ENCODE results near the gene RNF207. TPM values are rescaled to one million over a fixed set of nuclear protein-coding genes. Genes with fewer than 3 reads are reported as not detected.
A peak's percentile ranks its signal among the peaks of the same experiment; 100 is the strongest.

Gene RNF207
- total RNA-seq, 1 experiment from 2014 or later = 53.1 TPM

- TF ChIP-seq CTCF (conservative IDR thresholded peaks at IDR 0.05) (no peak), EZH2 (IDR thresholded peaks at IDR 0.05; ENCODE audit: low read depth) (no peak)
- Histone ChIP-seq H3K79me2 (ENCODE audit: low read depth) (peaks cover 25% of the 10 kb centered on the region), H3K4me2 (no peak overlapping the region), H3K36me3 (ENCODE audit: low read depth) (no peaks in the 10 kb centered on the region), H3K27ac (no peak overlapping the region), H3K4me3 (no peak overlapping the region), H3K9me2 (ENCODE audit: insufficient read depth) (no peaks in the 10 kb centered on the region), H3K4me1 (replicated peaks; ENCODE audit: insufficient read depth) (peaks cover 8% of the 10 kb centered on the region), H3K27me3 (ENCODE audit: insufficient read depth, low read depth) (no peaks in the 10 kb centered on the region), H3F3A (ENCODE audit: insufficient read depth, low read depth) (peaks cover 15% of the 10 kb centered on the region; the same call in 1 of the 2 replicates), H2AFZ (no peak overlapping the region), H3K9me3 (ENCODE audit: insufficient read depth, low read depth) (no peaks in the 10 kb centered on the region), H4K20me1 (ENCODE audit: insufficient read depth) (no peaks in the 10 kb centered on the region)
- intact Hi-C loops (cut with micrococcal nuclease; ENCODE audit: unreplicated experiment) = loop anchor here (10.0 kb wide), 1 partner anchor 49 kb away; the partner anchor contains the start of gene CHD5
- CTCF ChIA-PET = interaction anchor here (0.5 kb wide), 1 partner anchor 207 kb away, joined by 4 read pairs; no protein-coding TSS in a partner anchor
- POLR2A ChIA-PET (ENCODE audit: unreplicated experiment) = interaction anchor here (0.7 kb wide), 1 partner anchor 124 kb away, joined by 3 read pairs; no protein-coding TSS in a partner anchor
- BruUV-seq (replicated peaks) = no TSS peak
- DNase-seq = no peak
Observed at GRCh38 chr1:6233376-6233775, 27.5 kb downstream of the RNF207 start.

GRCh38 chr1:6234502-6235295 is 28.8 kb downstream of the RNF207 start:
- no peak overlapping the region for H2AFZ ChIP-seq
- peak overlapping the region; percentile 59 for H3K4me3 ChIP-seq
- no TSS peak for BruUV-seq (replicated peaks)
- ChIA-PET CTCF (interaction anchor here (0.7 to 1.3 kb wide), 3 partner anchors 10 to 30 kb away, joined by 4 to 5 read pairs (median 5); no protein-coding TSS in a partner anchor), POLR2A (ENCODE audit: unreplicated experiment) (interaction anchor here (0.5 kb wide), 1 partner anchor 119 kb away, joined by 3 read pairs; no protein-coding TSS in a partner anchor)
- TF ChIP-seq EZH2 (IDR thresholded peaks at IDR 0.05; ENCODE audit: low read depth) (no peak), CTCF (conservative IDR thresholded peaks at IDR 0.05) (no peak)
- no peaks in the 10 kb centered on the region for H3K27me3 ChIP-seq (ENCODE audit: insufficient read depth, low read depth)
- H3K79me2 ChIP-seq (ENCODE audit: low read depth) = peaks cover 25% of the 10 kb centered on the region
- H3K27ac ChIP-seq = peak overlapping the region; percentile 29; the same call in 1 of the 2 replicates
- peak overlapping the region; percentile 91 for H3K4me2 ChIP-seq
- no peaks in the 10 kb centered on the region for H3K9me2 ChIP-seq (ENCODE audit: insufficient read depth)
- H3K36me3 ChIP-seq (ENCODE audit: low read depth) = no peaks in the 10 kb centered on the region
- H3F3A ChIP-seq (ENCODE audit: insufficient read depth, low read depth) = peaks cover 15% of the 10 kb centered on the region; the same call in 1 of the 2 replicates
- H4K20me1 ChIP-seq (ENCODE audit: insufficient read depth) = no peaks in the 10 kb centered on the region
- peak; percentile 35 for DNase-seq
- peaks cover 8% of the 10 kb centered on the region for H3K4me1 ChIP-seq (replicated peaks; ENCODE audit: insufficient read depth)
- H3K9me3 ChIP-seq (ENCODE audit: insufficient read depth, low read depth) = no peaks in the 10 kb centered on the region
- intact Hi-C loops (cut with micrococcal nuclease; ENCODE audit: unreplicated experiment) = loop anchor here (1.0 to 10.0 kb wide), 5 partner anchors 8 to 242 kb away; partner anchors contain the start of genes CHD5 and NPHP4

- Histone ChIP-seq H3K9me2 (ENCODE audit: insufficient read depth) (no peaks in the 10 kb centered on the region), H4K20me1 (ENCODE audit: insufficient read depth) (no peaks in the 10 kb centered on the region), H2AFZ (peak overlapping the region; percentile 50; the same call in 1 of the 2 replicates), H3K27me3 (ENCODE audit: insufficient read depth, low read depth) (no peaks in the 10 kb centered on the region), H3K27ac (no peak overlapping the region), H3K9me3 (ENCODE audit: insufficient read depth, low read depth) (no peaks in the 10 kb centered on the region), H3K4me1 (replicated peaks; ENCODE audit: insufficient read depth) (peaks cover 8% of the 10 kb centered on the region), H3K36me3 (ENCODE audit: low read depth) (no peaks in the 10 kb centered on the region), H3F3A (ENCODE audit: insufficient read depth, low read depth) (peaks cover 15% of the 10 kb centered on the region; the same call in 1 of the 2 replicates), H3K4me3 (peak overlapping the region; percentile 59), H3K4me2 (peak overlapping the region; percentile 91), H3K79me2 (ENCODE audit: low read depth) (peaks cover 25% of the 10 kb centered on the region)
- CTCF ChIA-PET = interaction anchor here (0.6 to 1.3 kb wide), 4 partner anchors 29 to 134 kb away, joined by 3 to 11 read pairs (median 4); no protein-coding TSS in a partner anchor
- intact Hi-C loops (cut with micrococcal nuclease; ENCODE audit: unreplicated experiment) = loop anchor here (1.0 to 10.0 kb wide), 4 partner anchors 14 to 243 kb away; partner anchors contain the start of genes CHD5 and NPHP4
- BruUV-seq (replicated peaks) = no TSS peak
- POLR2A ChIA-PET (ENCODE audit: unreplicated experiment) = interaction anchor here (0.5 kb wide), 1 partner anchor 118 kb away, joined by 3 read pairs; no protein-coding TSS in a partner anchor
- no peak for TF ChIP-seq EZH2 (IDR thresholded peaks at IDR 0.05; ENCODE audit: low read depth)
- no peak for TF ChIP-seq CTCF (conservative IDR thresholded peaks at IDR 0.05)
- DNase-seq = no peak
Observed at GRCh38 chr1:6235296-6235677, 29.4 kb downstream of the RNF207 start.

Data from PC-9 (cell line).